H1 (cell line): ENCODE data around the gene YWHAE. TPM values are rescaled to one million over a fixed set of nuclear protein-coding genes. Genes with fewer than 3 reads are reported as not detected.

ENCODE experiments used
- CTCF ChIA-PET: fragments of 300-600 bp; sonication (Branson Sonifier 250); formaldehyde crosslinking; loops from one replicate; lab custom pipeline; 2021; ENCODE audit not compliant: partially characterized antibody; lab: Charles Lee
- POLR2A ChIA-PET: fragments of 300-600 bp; sonication (Branson Sonifier 250); formaldehyde crosslinking; loops from one replicate; lab custom pipeline; 2021; ENCODE audit warnings: inconsistent platforms; ENCODE audit not compliant: partially characterized antibody; lab: Charles Lee
- DNase-seq, 2 experiments: peaks; one replicate each; pipeline versions ENCODE4 v3.0.0 to v3.0.0-alpha.2; 2010 to 2022; ENCODE audit warnings: low spot score in 2 of 2, low read depth in 1 of 2, mixed read lengths in 1 of 2
- FAIRE-seq: peaks from 2 replicates; lab custom pipeline; 2011; peaks lifted over from hg19 to GRCh38; lab: Jason Lieb, UNC
- H2AFZ ChIP-seq: 2 replicates; pipeline ENCODE4 v1.8.1; 2012; ENCODE audit warnings: low read length, inconsistent platforms
- H2AK5ac ChIP-seq: 2 replicates; pipeline ENCODE4 v1.6.1; 2013; ENCODE audit warnings: low read depth, low read length
- H2BK120ac ChIP-seq: replicated peaks from 2 replicates; pipeline ENCODE3; 2013; ENCODE audit warnings: low read depth, low read length, inconsistent platforms
- H2BK12ac ChIP-seq: 2 replicates; pipeline ENCODE4 v1.6.1; 2013; ENCODE audit warnings: low read depth, low read length
- H2BK15ac ChIP-seq: 2 replicates; pipeline ENCODE4 v1.6.1; 2013; ENCODE audit warnings: low read length
- H2BK20ac ChIP-seq: 2 replicates; pipeline ENCODE4 v1.6.1; 2013; ENCODE audit warnings: low read length
- H2BK5ac ChIP-seq: 2 replicates; pipeline ENCODE4 v1.6.1; 2013; ENCODE audit warnings: low read depth, low read length
- H3K14ac ChIP-seq: 2 replicates; pipeline ENCODE4 v1.6.1; 2013; ENCODE audit warnings: inconsistent platforms; ENCODE audit not compliant: insufficient read length
- H3K18ac ChIP-seq: 2 replicates; pipeline ENCODE4 v1.6.1; 2013; ENCODE audit warnings: low read length; ENCODE audit errors: extremely low read depth
- H3K23ac ChIP-seq: 2 replicates; pipeline ENCODE4 v1.6.1; 2013; ENCODE audit warnings: inconsistent platforms; ENCODE audit not compliant: insufficient read length
- H3K23me2 ChIP-seq: 2 replicates; pipeline ENCODE4 v1.6.1; 2013; ENCODE audit warnings: low read depth, low read length
- H3K27ac ChIP-seq: 2 replicates; pipeline ENCODE4 v1.6.1; 2011; ENCODE audit warnings: low read depth, low read length, inconsistent platforms
- H3K27me3 ChIP-seq, 4 experiments: replicated peaks in 1 of 4; 1 replicate in 1 of 4; 2 replicates in 3 of 4; pipeline versions ENCODE4 v1.6.1 to v1.8.1; 2011 to 2013; ENCODE audit warnings: low read length in 3 of 4, mild to moderate bottlenecking in 3 of 4, inconsistent platforms in 2 of 4, mixed read lengths in 2 of 4, moderate library complexity in 1 of 4; ENCODE audit not compliant: control insufficient read depth in 3 of 4, insufficient read depth in 3 of 4; ENCODE audit errors: extremely low read depth in 1 of 4
- H3K36me3 ChIP-seq, 4 experiments: 2 replicates each; pipeline versions ENCODE4 v1.6.1 to v1.8.1; 2011 to 2013; ENCODE audit warnings: mild to moderate bottlenecking in 4 of 4, low read length in 3 of 4, moderate library complexity in 2 of 4, control low read depth in 1 of 4, inconsistent platforms in 1 of 4; ENCODE audit not compliant: insufficient read depth in 4 of 4, control insufficient read depth in 2 of 4
- H3K4ac ChIP-seq: replicated peaks from 2 replicates; pipeline ENCODE3; 2013; ENCODE audit warnings: low read length, low read depth, mixed read lengths, inconsistent platforms; ENCODE audit not compliant: insufficient read length
- H3K4me1 ChIP-seq, 4 experiments: replicated peaks in 1 of 4; 1 replicate in 1 of 4; 2 replicates in 3 of 4; pipeline versions ENCODE4 v1.6.1 to v1.8.1; 2011 to 2013; ENCODE audit warnings: low read length in 3 of 4, inconsistent platforms in 2 of 4, mixed read lengths in 1 of 4; ENCODE audit not compliant: insufficient read depth in 4 of 4, control insufficient read depth in 3 of 4
- H3K4me2 ChIP-seq, 2 experiments: 2 replicates each; pipeline versions ENCODE4 v1.6.1 to v1.8.1; 2011 to 2013; ENCODE audit warnings: low read depth in 2 of 2, low read length in 2 of 2, control low read depth in 1 of 2, inconsistent platforms in 1 of 2, mild to moderate bottlenecking in 1 of 2; ENCODE audit not compliant: insufficient read depth in 1 of 2
- H3K4me3 ChIP-seq, 4 experiments: fragments of 200-600, 300-600 bp in 1 of 4; sonication (generic), shearing (Covaris generic), sonication (Bioruptor Twin) in 1 of 4; 2 replicates each; pipeline versions ENCODE4 v1.5.1 to v1.8.1; 2011 to 2016; ENCODE audit warnings: low read length in 4 of 4, low read depth in 3 of 4, control low read depth in 2 of 4, inconsistent platforms in 2 of 4, mild to moderate bottlenecking in 2 of 4, mixed read lengths in 1 of 4, moderate library complexity in 1 of 4; ENCODE audit not compliant: insufficient read depth in 2 of 4; ENCODE audit errors: extremely low read depth in 1 of 4
- H3K56ac ChIP-seq: replicated peaks from 2 replicates; pipeline ENCODE3; 2013; ENCODE audit warnings: low read depth, mild to moderate bottlenecking, mixed read lengths, low read length, inconsistent platforms; ENCODE audit not compliant: insufficient read length
- H3K79me1 ChIP-seq: 2 replicates; pipeline ENCODE4 v1.6.1; 2013; ENCODE audit warnings: low read depth, low read length, control low read depth
- H3K79me2 ChIP-seq, 2 experiments: 2 replicates each; pipeline versions ENCODE4 v1.6.1 to v1.8.1; 2012 to 2013; ENCODE audit warnings: low read length in 2 of 2, mild to moderate bottlenecking in 2 of 2, inconsistent platforms in 1 of 2; ENCODE audit not compliant: insufficient read depth in 2 of 2, control insufficient read depth in 1 of 2
- H3K9ac ChIP-seq, 4 experiments: replicated peaks in 1 of 4; 1 replicate in 1 of 4; 2 replicates in 3 of 4; pipeline versions ENCODE4 v1.6.1 to v1.8.1; 2011 to 2013; ENCODE audit warnings: low read depth in 3 of 4, low read length in 3 of 4, control low read depth in 2 of 4, mild to moderate bottlenecking in 2 of 4, moderate library complexity in 2 of 4, inconsistent platforms in 1 of 4; ENCODE audit errors: extremely low read depth in 1 of 4
- H3K9me3 ChIP-seq, 2 experiments: 2 replicates each; pipeline versions ENCODE4 v1.6.1 to v1.8.1; 2012 to 2013; ENCODE audit warnings: mild to moderate bottlenecking in 2 of 2, moderate library complexity in 2 of 2, control low read depth in 1 of 2, inconsistent platforms in 1 of 2, low read depth in 1 of 2, low read length in 1 of 2, mixed read lengths in 1 of 2; ENCODE audit not compliant: insufficient read depth in 2 of 2
- H4K20me1 ChIP-seq, 2 experiments: replicated peaks in 1 of 2; 2 replicates each; pipeline versions ENCODE3 to v1.8.1; 2011 to 2013; ENCODE audit warnings: inconsistent platforms in 2 of 2, low read length in 2 of 2, mild to moderate bottlenecking in 1 of 2; ENCODE audit not compliant: insufficient read depth in 2 of 2, control insufficient read depth in 1 of 2
- H4K5ac ChIP-seq: 2 replicates; pipeline ENCODE4 v1.6.1; 2013; ENCODE audit warnings: low read length, low read depth, mixed read lengths, inconsistent platforms; ENCODE audit not compliant: insufficient read length
- H4K8ac ChIP-seq: 2 replicates; pipeline ENCODE4 v1.8.0; 2013; ENCODE audit warnings: mild to moderate bottlenecking, moderate library complexity, low read length, inconsistent platforms; ENCODE audit not compliant: insufficient read depth; ENCODE audit errors: extremely low read depth
- H4K91ac ChIP-seq: replicated peaks from 2 replicates; pipeline ENCODE3; 2013; ENCODE audit warnings: low read length, mixed read lengths, inconsistent platforms; ENCODE audit not compliant: insufficient read length
- CTCF ChIP-seq, 3 experiments: IDR thresholded peaks; 1 replicate in 2 of 3; 2 replicates in 1 of 3; pipeline versions ENCODE4 v1.5.1 to v1.6.1; 2011; ENCODE audit warnings: low read length in 3 of 3, mild to moderate bottlenecking in 3 of 3, inconsistent platforms in 2 of 3, low read depth in 1 of 3, moderate library complexity in 1 of 3; ENCODE audit not compliant: insufficient read depth in 1 of 3; ENCODE audit errors: control extremely low read depth in 1 of 3
- MAFK ChIP-seq: IDR thresholded peaks from 2 replicates; pipeline ENCODE4 v1.6.1; 2012; ENCODE audit warnings: low read depth, mild to moderate bottlenecking, improper control_type of control experiment, low read length
- RAD21 ChIP-seq, 2 experiments: IDR thresholded peaks in 1 of 2; conservative IDR thresholded peaks in 1 of 2; 2 replicates each; pipeline ENCODE4 v1.6.1; 2011; ENCODE audit warnings: low read depth in 2 of 2, low read length in 2 of 2, improper control_type of control experiment in 1 of 2, inconsistent platforms in 1 of 2, mild to moderate bottlenecking in 1 of 2, moderate library complexity in 1 of 2
- SIX5 ChIP-seq: IDR thresholded peaks from 2 replicates; pipeline ENCODE4 v1.6.1; 2011; ENCODE audit warnings: mild to moderate bottlenecking, low read depth, low read length
- SUZ12 ChIP-seq: fragments of 200-600 bp; sonication (generic); IDR thresholded peaks from 2 replicates; pipeline ENCODE4 v1.6.1; 2012; ENCODE audit warnings: mild to moderate bottlenecking, inconsistent platforms, low read length, moderate library complexity, mixed read lengths
- ZNF274 ChIP-seq: IDR thresholded peaks from 2 replicates; pipeline ENCODE4 v1.7.0; 2012; ENCODE audit warnings: low read length, borderline replicate concordance; ENCODE audit errors: extremely low read depth
- WGBS, 2 experiments: shearing (Covaris generic) in 1 of 2; methylation state at CpG; one replicate each; pipeline versions ENCODE4 v1.1.6 to v1.1.7; 2013 to 2015; ENCODE audit warnings: low lambda C conversion rate in 2 of 2, mixed read lengths in 2 of 2, inconsistent platforms in 1 of 2, low coverage in 1 of 2, missing lambda C conversion rate in 1 of 2; ENCODE audit not compliant: insufficient replicate concordance in 2 of 2, insufficient coverage in 1 of 2, insufficient read length in 1 of 2; ENCODE audit errors: extremely low coverage in 1 of 2, missing lambda C conversion rate in 1 of 2; 5-methylcytosine and 5-hydroxymethylcytosine counted together
- polyA plus RNA-seq, 7 experiments: library from polyadenylated mRNA; depleted of rRNA in 3 of 7; stranded (reverse) in 5 of 7; unstranded in 2 of 7; fragments of >200 nt in 5 of 7; fragments of 200-250 nt in 2 of 7; gene quantifications; 1 replicate in 5 of 7; 2 replicates in 1 of 7; 4 replicates in 1 of 7; pipeline versions ENCODE4 v1.2.1 to v1.2.3, GENCODE V29; 2011 to 2013; ENCODE audit warnings: missing spikeins in 2 of 7, mixed read lengths in 2 of 7
- total RNA-seq: library from RNA; stranded (reverse); fragmentation: NEBNext Ultra II Directional; extraction: Animal tissue kit (Norgen Biotek cat#: 25700); gene quantifications from 2 replicates; pipeline ENCODE4 v1.2.1, GENCODE V29; 2021
- TF ChIP-seq, protein P1 (sequence below): IDR thresholded peaks from 2 replicates; pipeline ENCODE4 v1.6.1; 2012; ENCODE audit warnings: low read length, inconsistent platforms

The YWHAE gene
- total and polyA plus RNA-seq, 2 of the 8 experiments (the other 6 are each of a cell fraction or from before 2014, with no cell fraction given) = 559 to 1,186 TPM

- peaks cover 8 to 67% of the 10 kb centered on the region in 2 experiments for H3K79me2 ChIP-seq
- H2BK20ac ChIP-seq = no peak overlapping the region
- H2AFZ ChIP-seq = no peak overlapping the region
- H4K8ac ChIP-seq = no peak overlapping the region
- H3K4me2 ChIP-seq = no peak overlapping the region
- no peak overlapping the region for H3K4ac ChIP-seq
- H3K4me3 ChIP-seq = no peak overlapping the region
- no peak overlapping the region for H3K56ac ChIP-seq
- H2BK15ac ChIP-seq = no peak overlapping the region
- H3K36me3 ChIP-seq = peaks cover 11 to 67% (median 46%) of the 10 kb centered on the region in 4 experiments; a peak in 7 of 8 replicates
- 92% methylated on average over 11 of the region's 11 CpGs; no CpG with 5 or more reads in 1 of the 2 experiments for WGBS, 2 experiments
- H3K23ac ChIP-seq = no peak overlapping the region
- no peak overlapping the region for H2BK5ac ChIP-seq
- no peak overlapping the region for H3K27ac ChIP-seq
- FAIRE-seq (no peak), DNase-seq (no peak)
- H3K9me3 ChIP-seq = no peaks in the 10 kb centered on the region
- no peak overlapping the region; a peak in 1 of 7 replicates for H3K9ac ChIP-seq
- TF ChIP-seq SIX5 = no peak
- TF ChIP-seq, protein P1, sequence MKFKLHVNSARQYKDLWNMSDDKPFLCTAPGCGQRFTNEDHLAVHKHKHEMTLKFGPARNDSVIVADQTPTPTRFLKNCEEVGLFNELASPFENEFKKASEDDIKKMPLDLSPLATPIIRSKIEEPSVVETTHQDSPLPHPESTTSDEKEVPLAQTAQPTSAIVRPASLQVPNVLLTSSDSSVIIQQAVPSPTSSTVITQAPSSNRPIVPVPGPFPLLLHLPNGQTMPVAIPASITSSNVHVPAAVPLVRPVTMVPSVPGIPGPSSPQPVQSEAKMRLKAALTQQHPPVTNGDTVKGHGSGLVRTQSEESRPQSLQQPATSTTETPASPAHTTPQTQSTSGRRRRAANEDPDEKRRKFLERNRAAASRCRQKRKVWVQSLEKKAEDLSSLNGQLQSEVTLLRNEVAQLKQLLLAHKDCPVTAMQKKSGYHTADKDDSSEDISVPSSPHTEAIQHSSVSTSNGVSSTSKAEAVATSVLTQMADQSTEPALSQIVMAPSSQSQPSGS = no peak
- peak; percentile 8; the same call in 1 of the 2 replicates for TF ChIP-seq MAFK
- no peak for TF ChIP-seq CTCF (IDR thresholded peaks at IDR 0.05; ENCODE audit: control extremely low read depth in 1 of 3, insufficient read depth in 1 of 3, low read depth in 1 of 3, low read length in 3 of 3)
- no peak for TF ChIP-seq ZNF274
- no peak for TF ChIP-seq SUZ12
- no peak for TF ChIP-seq RAD21 (IDR thresholded peaks at IDR 0.05 in 1 of 2, conservative IDR thresholded peaks at IDR 0.05 in 1 of 2; ENCODE audit: low read depth in 2 of 2, low read length in 2 of 2)
- no peak overlapping the region for H2AK5ac ChIP-seq
- H2BK12ac ChIP-seq = no peak overlapping the region
- H4K20me1 ChIP-seq = peaks cover 13 to 14% of the 10 kb centered on the region in 2 experiments
- H3K23me2 ChIP-seq = peaks cover under 1% of the 10 kb centered on the region; the same call in 1 of the 2 replicates
- H3K18ac ChIP-seq = no peak overlapping the region
- ChIA-PET POLR2A (interaction anchor here (0.6 kb wide), 1 partner anchor 46 kb away, joined by 3 read pairs; no protein-coding TSS in a partner anchor), CTCF (interaction anchor here (0.6 to 1.4 kb wide), 4 partner anchors 15 to 798 kb away, joined by 3 to 9 read pairs (median 4); no protein-coding TSS in a partner anchor)
- peaks cover 0 to 3% (median 0%) of the 10 kb centered on the region in 4 experiments; a peak in 2 of 7 replicates for H3K4me1 ChIP-seq
- peaks cover 4% of the 10 kb centered on the region; the same call in 1 of the 2 replicates for H3K79me1 ChIP-seq
- no peak overlapping the region for H4K91ac ChIP-seq
- H3K14ac ChIP-seq = no peak overlapping the region
- no peaks in the 10 kb centered on the region for H3K27me3 ChIP-seq
- no peak overlapping the region for H2BK120ac ChIP-seq
- H4K5ac ChIP-seq = no peak overlapping the region
These were observed 52.3 kb downstream of the YWHAE start for GRCh38 chr17:1347589-1348323.
